ENCODE measurements around the gene ATF1.

ATF1 gene

GRCh38 chr12:50778663-50779590, 15.0 kb downstream of the ATF1 start:
- no peak overlapping the region for H2BK120ac ChIP-seq (ENCODE audit: low read depth, low read length)
- no peak overlapping the region for H3K4ac ChIP-seq (ENCODE audit: low read depth in 1 of 2, low read length in 2 of 2)
- no peak overlapping the region for H2AFZ ChIP-seq (ENCODE audit: low read depth, low read length)
- no peak overlapping the region for H3K4me3 ChIP-seq (ENCODE audit: insufficient read depth in 1 of 2, low read depth in 1 of 2, low read length in 2 of 2)
- no peak overlapping the region for H2BK15ac ChIP-seq (ENCODE audit: low read depth, poor library complexity, severe bottlenecking)
- H4K8ac ChIP-seq (ENCODE audit: low read length), result no peak overlapping the region
- no peak overlapping the region for H2BK5ac ChIP-seq (ENCODE audit: low read depth, low read length, poor library complexity, severe bottlenecking)
- no peak overlapping the region for H4K91ac ChIP-seq (ENCODE audit: low read length)
- peaks cover 20% of the 10 kb centered on the region for H3K79me1 ChIP-seq (replicated peaks; ENCODE audit: low read length, poor library complexity, severe bottlenecking)
- H3K18ac ChIP-seq (ENCODE audit: low read depth in 1 of 2, low read length in 2 of 2), result no peak overlapping the region
- H3K14ac ChIP-seq (ENCODE audit: low read length in 2 of 2), result no peak overlapping the region
- 99% methylated on average over 7 of the region's 8 CpGs for WGBS
- H3K9me3 ChIP-seq (ENCODE audit: control insufficient read depth, low read length), result no peaks in the 10 kb centered on the region
- H3K23ac ChIP-seq (ENCODE audit: low read length in 2 of 2), result no peak overlapping the region
- peaks cover under 1% of the 10 kb centered on the region for H3K4me1 ChIP-seq (ENCODE audit: control insufficient read depth, insufficient read depth, low read depth, low read length)
- peaks cover 2 to 18% of the 10 kb centered on the region in 2 experiments for H3K36me3 ChIP-seq (ENCODE audit: control insufficient read depth in 1 of 2, insufficient read depth in 2 of 2, low read depth in 1 of 2, low read length in 2 of 2)
- H3K4me2 ChIP-seq (ENCODE audit: low read length, poor library complexity, severe bottlenecking), result no peak overlapping the region
- H3K27ac ChIP-seq (ENCODE audit: low read length, poor library complexity, severe bottlenecking), result no peak overlapping the region
- H2BK12ac ChIP-seq (ENCODE audit: low read length in 2 of 2), result no peak overlapping the region
- DNase-seq, result no peak
- no peak overlapping the region for H3K9ac ChIP-seq (ENCODE audit: low read length)
- no peak overlapping the region for H2AK5ac ChIP-seq (ENCODE audit: low read length, severe bottlenecking)
- H3K27me3 ChIP-seq (ENCODE audit: control insufficient read depth in 1 of 2, insufficient read depth in 1 of 2, low read length in 2 of 2), result no peaks in the 10 kb centered on the region

- H3K4me2 ChIP-seq (ENCODE audit: low read length, poor library complexity, severe bottlenecking), result no peak overlapping the region
- H3K4ac ChIP-seq (ENCODE audit: low read depth in 1 of 2, low read length in 2 of 2), result no peak overlapping the region
- no peak overlapping the region for H3K27ac ChIP-seq (ENCODE audit: low read length, poor library complexity, severe bottlenecking)
- H2BK15ac ChIP-seq (ENCODE audit: low read depth, poor library complexity, severe bottlenecking), result no peak overlapping the region
- H2BK120ac ChIP-seq (ENCODE audit: low read depth, low read length), result no peak overlapping the region
- H3K27me3 ChIP-seq (ENCODE audit: control insufficient read depth in 1 of 2, insufficient read depth in 1 of 2, low read length in 2 of 2), result no peaks in the 10 kb centered on the region
- no peak overlapping the region for H3K23ac ChIP-seq (ENCODE audit: low read length in 2 of 2)
- H2AFZ ChIP-seq (ENCODE audit: low read depth, low read length), result no peak overlapping the region
- H4K8ac ChIP-seq (ENCODE audit: low read length), result no peak overlapping the region
- no peak overlapping the region for H2AK5ac ChIP-seq (ENCODE audit: low read length, severe bottlenecking)
- peaks cover 16% of the 10 kb centered on the region for H3K79me1 ChIP-seq (replicated peaks; ENCODE audit: low read length, poor library complexity, severe bottlenecking)
- WGBS, result 94% methylated on average over 2 of the region's 4 CpGs
- H3K36me3 ChIP-seq (ENCODE audit: control insufficient read depth in 1 of 2, insufficient read depth in 2 of 2, low read depth in 1 of 2, low read length in 2 of 2), result peaks cover 2 to 21% of the 10 kb centered on the region in 2 experiments
- H3K4me3 ChIP-seq (ENCODE audit: insufficient read depth in 1 of 2, low read depth in 1 of 2, low read length in 2 of 2), result no peak overlapping the region
- no peak overlapping the region for H3K9ac ChIP-seq (ENCODE audit: low read length)
- H2BK5ac ChIP-seq (ENCODE audit: low read depth, low read length, poor library complexity, severe bottlenecking), result no peak overlapping the region
- no peak for DNase-seq
- no peak overlapping the region for H4K91ac ChIP-seq (ENCODE audit: low read length)
- no peak overlapping the region for H3K18ac ChIP-seq (ENCODE audit: low read depth in 1 of 2, low read length in 2 of 2)
- H3K9me3 ChIP-seq (ENCODE audit: control insufficient read depth, low read length), result no peaks in the 10 kb centered on the region
- H3K4me1 ChIP-seq (ENCODE audit: control insufficient read depth, insufficient read depth, low read depth, low read length), result peaks cover 2% of the 10 kb centered on the region
- no peak overlapping the region for H3K14ac ChIP-seq (ENCODE audit: low read length in 2 of 2)
- H2BK12ac ChIP-seq (ENCODE audit: low read length in 2 of 2), result no peak overlapping the region
Observed at GRCh38 chr12:50780013-50780412, 16.1 kb downstream of the ATF1 start.

GRCh38 chr12:50784501-50784900, 20.6 kb downstream of the ATF1 start:
- no peak overlapping the region for H4K8ac ChIP-seq (ENCODE audit: low read length)
- no peak overlapping the region for H2AK5ac ChIP-seq (ENCODE audit: low read length, severe bottlenecking)
- no peak overlapping the region for H3K4me3 ChIP-seq (ENCODE audit: insufficient read depth in 1 of 2, low read depth in 1 of 2, low read length in 2 of 2)
- DNase-seq, result no peak
- H3K79me1 ChIP-seq (replicated peaks; ENCODE audit: low read length, poor library complexity, severe bottlenecking), result peaks cover 9% of the 10 kb centered on the region
- no peak overlapping the region for H3K4ac ChIP-seq (ENCODE audit: low read depth in 1 of 2, low read length in 2 of 2)
- H2AFZ ChIP-seq (ENCODE audit: low read depth, low read length), result no peak overlapping the region
- H3K23ac ChIP-seq (ENCODE audit: low read length in 2 of 2), result no peak overlapping the region
- 93% methylated on average over 4 of the region's 4 CpGs for WGBS
- no peak overlapping the region for H3K27ac ChIP-seq (ENCODE audit: low read length, poor library complexity, severe bottlenecking)
- H3K18ac ChIP-seq (ENCODE audit: low read depth in 1 of 2, low read length in 2 of 2), result no peak overlapping the region
- H3K36me3 ChIP-seq (ENCODE audit: control insufficient read depth in 1 of 2, insufficient read depth in 2 of 2, low read depth in 1 of 2, low read length in 2 of 2), result peaks cover 2 to 34% of the 10 kb centered on the region in 2 experiments
- no peak overlapping the region for H3K9ac ChIP-seq (ENCODE audit: low read length)
- no peak overlapping the region for H2BK12ac ChIP-seq (ENCODE audit: low read length in 2 of 2)
- H3K27me3 ChIP-seq (ENCODE audit: control insufficient read depth in 1 of 2, insufficient read depth in 1 of 2, low read length in 2 of 2), result no peaks in the 10 kb centered on the region
- H2BK5ac ChIP-seq (ENCODE audit: low read depth, low read length, poor library complexity, severe bottlenecking), result no peak overlapping the region
- peaks cover 6% of the 10 kb centered on the region for H3K9me3 ChIP-seq (ENCODE audit: control insufficient read depth, low read length)
- peaks cover 14% of the 10 kb centered on the region for H3K4me1 ChIP-seq (ENCODE audit: control insufficient read depth, insufficient read depth, low read depth, low read length)
- no peak overlapping the region for H3K4me2 ChIP-seq (ENCODE audit: low read length, poor library complexity, severe bottlenecking)
- no peak overlapping the region for H2BK15ac ChIP-seq (ENCODE audit: low read depth, poor library complexity, severe bottlenecking)
- H2BK120ac ChIP-seq (ENCODE audit: low read depth, low read length), result no peak overlapping the region
- no peak overlapping the region for H4K91ac ChIP-seq (ENCODE audit: low read length)
- no peak overlapping the region for H3K14ac ChIP-seq (ENCODE audit: low read length in 2 of 2)

GRCh38 chr12:50785406-50786001, 21.6 kb downstream of the ATF1 start:
- Histone ChIP-seq H3K23ac (ENCODE audit: low read length in 2 of 2) (no peak overlapping the region), H3K4me1 (ENCODE audit: control insufficient read depth, insufficient read depth, low read depth, low read length) (peaks cover 14% of the 10 kb centered on the region), H4K8ac (ENCODE audit: low read length) (peak overlapping the region; percentile 61), H2AK5ac (ENCODE audit: low read length, severe bottlenecking) (no peak overlapping the region), H2BK15ac (ENCODE audit: low read depth, poor library complexity, severe bottlenecking) (peak overlapping the region; percentile 40), H3K9ac (ENCODE audit: low read length) (peak overlapping the region; percentile 56), H3K14ac (ENCODE audit: low read length in 2 of 2) (no peak overlapping the region), H3K36me3 (ENCODE audit: control insufficient read depth in 1 of 2, insufficient read depth in 2 of 2, low read depth in 1 of 2, low read length in 2 of 2) (peaks cover 2 to 34% of the 10 kb centered on the region in 2 experiments), H3K27ac (ENCODE audit: low read length, poor library complexity, severe bottlenecking) (peak overlapping the region; percentile 3), H3K79me1 (replicated peaks; ENCODE audit: low read length, poor library complexity, severe bottlenecking) (peaks cover 14% of the 10 kb centered on the region), H3K4me3 (ENCODE audit: insufficient read depth in 1 of 2, low read depth in 1 of 2, low read length in 2 of 2) (no peak overlapping the region), H3K4ac (ENCODE audit: low read depth in 1 of 2, low read length in 2 of 2) (peak overlapping the region; percentile 13 to 60), H3K9me3 (ENCODE audit: control insufficient read depth, low read length) (peaks cover 6% of the 10 kb centered on the region), H3K4me2 (ENCODE audit: low read length, poor library complexity, severe bottlenecking) (no peak overlapping the region), H3K27me3 (ENCODE audit: control insufficient read depth in 1 of 2, insufficient read depth in 1 of 2, low read length in 2 of 2) (no peaks in the 10 kb centered on the region), H3K18ac (ENCODE audit: low read depth in 1 of 2, low read length in 2 of 2) (no peak overlapping the region), H2BK12ac (ENCODE audit: low read length in 2 of 2) (peak overlapping the region; percentile 54 to 72), H4K91ac (ENCODE audit: low read length) (no peak overlapping the region), H2BK120ac (ENCODE audit: low read depth, low read length) (peak overlapping the region; percentile 83), H2AFZ (ENCODE audit: low read depth, low read length) (no peak overlapping the region), H2BK5ac (ENCODE audit: low read depth, low read length, poor library complexity, severe bottlenecking) (no peak overlapping the region)
- peak; percentile 31 for DNase-seq
- WGBS, result 100% methylated on average over 1 of the region's 3 CpGs
